H1 (cell line): Measurements from ENCODE around the gene RUNX1. TPM values are rescaled to one million over a fixed set of nuclear protein-coding genes. Genes with fewer than 3 reads are reported as not detected.

Source experiments
- CHD7 ChIP-seq: fragments of 300-600 bp; sonication (generic); IDR thresholded peaks from 2 replicates; pipeline ENCODE4 v1.7.1; 2012; ENCODE audit warnings: low read length, moderate library complexity, mild to moderate bottlenecking, inconsistent platforms; ENCODE audit not compliant: insufficient replicate concordance
- JUN ChIP-seq: IDR thresholded peaks from 2 replicates; pipeline ENCODE4 v1.6.1; 2011; ENCODE audit warnings: low read depth, mild to moderate bottlenecking, improper control_type of control experiment, low read length
- NANOG ChIP-seq: IDR thresholded peaks from 2 replicates; pipeline ENCODE4 v1.6.1; 2011; ENCODE audit warnings: low read length, low read depth, mild to moderate bottlenecking, inconsistent platforms; ENCODE audit not compliant: insufficient read depth, poor library complexity, severe bottlenecking
- SIX5 ChIP-seq: IDR thresholded peaks from 2 replicates; pipeline ENCODE4 v1.6.1; 2011; ENCODE audit warnings: mild to moderate bottlenecking, low read depth, low read length
- TEAD4 ChIP-seq: IDR thresholded peaks from 2 replicates; pipeline ENCODE4 v1.6.1; 2012; ENCODE audit warnings: low read depth, low read length, inconsistent platforms, mixed read lengths
- polyA plus RNA-seq, 7 experiments: library from polyadenylated mRNA; depleted of rRNA in 3 of 7; stranded (reverse) in 5 of 7; unstranded in 2 of 7; fragments of >200 nt in 5 of 7; fragments of 200-250 nt in 2 of 7; gene quantifications; 1 replicate in 5 of 7; 2 replicates in 1 of 7; 4 replicates in 1 of 7; pipeline versions ENCODE4 v1.2.1 to v1.2.3, GENCODE V29; 2011 to 2013; ENCODE audit warnings: missing spikeins in 2 of 7, mixed read lengths in 2 of 7
- total RNA-seq: library from RNA; stranded (reverse); fragmentation: NEBNext Ultra II Directional; extraction: Animal tissue kit (Norgen Biotek cat#: 25700); gene quantifications from 2 replicates; pipeline ENCODE4 v1.2.1, GENCODE V29; 2021

RUNX1 gene
- total and polyA plus RNA-seq, 2 of the 8 experiments (the other 6 are each of a cell fraction or from before 2014, with no cell fraction given): 0.20 to 0.60 TPM

- no peak for TF ChIP-seq CHD7
- no peak for TF ChIP-seq SIX5
- TF ChIP-seq TEAD4: no peak
- no peak for TF ChIP-seq JUN
- no peak for TF ChIP-seq NANOG
Observed at GRCh38 chr21:34928637-34929036, 120.5 kb downstream of the RUNX1 start (continued).
